Measurements from ENCODE around the gene SLC16A8.
A peak's percentile ranks its signal among the peaks of the same experiment; 100 is the strongest.

Gene SLC16A8

GRCh38 chr22:38114484-38115398, 30.8 kb upstream of the SLC16A8 start:
- no peak overlapping the region for H3K4me3 ChIP-seq (ENCODE audit: low read depth, low read length)
- H3K4me1 ChIP-seq (ENCODE audit: control insufficient read depth, insufficient read depth, low read length), result no peaks in the 10 kb centered on the region; the same call in 1 of the 2 replicates
- POLR2A ChIA-PET, result interaction anchor here (0.6 to 1.5 kb wide), 4 partner anchors 8 to 81 kb away, joined by 3 read pairs; no protein-coding TSS in a partner anchor
- CTCF ChIA-PET, result interaction anchor here (0.6 to 4.5 kb wide), 51 partner anchors 8 to 964 kb away, joined by 3 to 35 read pairs (median 4); partner anchors contain the start of gene PLA2G6
- H3K27ac ChIP-seq (ENCODE audit: extremely low read depth, low read depth, low read length), result no peak overlapping the region
- H3K36me3 ChIP-seq (ENCODE audit: control insufficient read depth in 2 of 2, insufficient read depth in 1 of 2, low read length in 2 of 2), result peaks cover 0 to 13% of the 10 kb centered on the region in 2 experiments; a peak in 1 of 3 replicates
- H3K9me3 ChIP-seq (ENCODE audit: control insufficient read depth, insufficient read depth, low read depth, low read length), result no peaks in the 10 kb centered on the region
- TF ChIP-seq KLF16 (tag by site-specific recombination; IDR thresholded peaks at IDR 0.05), result no peak
- no peak for TF ChIP-seq ZNF426 (tag by site-specific recombination; IDR thresholded peaks at IDR 0.05)
- TF ChIP-seq SCRT2 (tag by site-specific recombination; IDR thresholded peaks at IDR 0.05), result no peak
- TF ChIP-seq REPIN1 (tag by site-specific recombination; IDR thresholded peaks at IDR 0.05; ENCODE audit: low read depth), result no peak
- 0 out of 2 replicates have a peak, but pooled peaks have one; percentile 40 for TF ChIP-seq ZSCAN30 (tag by site-specific recombination; IDR thresholded peaks at IDR 0.05)
- TF ChIP-seq CTCF (tag by site-specific recombination; IDR thresholded peaks at IDR 0.05), result peak; percentile 92
- no peak for TF ChIP-seq ZNF155 (tag by site-specific recombination; IDR thresholded peaks at IDR 0.05)
- TF ChIP-seq SP7 (tag by site-specific recombination; IDR thresholded peaks at IDR 0.05), result peak; percentile 22; the same call in 1 of the 2 replicates
- no peak for TF ChIP-seq ZNF558 (tag by site-specific recombination; IDR thresholded peaks at IDR 0.05)
- TF ChIP-seq PRDM1 (tag by site-specific recombination; IDR thresholded peaks at IDR 0.05), result no peak
- peak; percentile 98 for TF ChIP-seq ZNF2 (tag by site-specific recombination; IDR thresholded peaks at IDR 0.05)
- TF ChIP-seq ZBTB17 (tag by site-specific recombination; IDR thresholded peaks at IDR 0.05), result peak; percentile 32; the same call in 1 of the 2 replicates
- no peak for TF ChIP-seq ZNF214 (tag by site-specific recombination; IDR thresholded peaks at IDR 0.05; ENCODE audit: borderline replicate concordance)
- TF ChIP-seq ZSCAN5A (tag by site-specific recombination; IDR thresholded peaks at IDR 0.05), result no peak
- TF ChIP-seq, protein P1, sequence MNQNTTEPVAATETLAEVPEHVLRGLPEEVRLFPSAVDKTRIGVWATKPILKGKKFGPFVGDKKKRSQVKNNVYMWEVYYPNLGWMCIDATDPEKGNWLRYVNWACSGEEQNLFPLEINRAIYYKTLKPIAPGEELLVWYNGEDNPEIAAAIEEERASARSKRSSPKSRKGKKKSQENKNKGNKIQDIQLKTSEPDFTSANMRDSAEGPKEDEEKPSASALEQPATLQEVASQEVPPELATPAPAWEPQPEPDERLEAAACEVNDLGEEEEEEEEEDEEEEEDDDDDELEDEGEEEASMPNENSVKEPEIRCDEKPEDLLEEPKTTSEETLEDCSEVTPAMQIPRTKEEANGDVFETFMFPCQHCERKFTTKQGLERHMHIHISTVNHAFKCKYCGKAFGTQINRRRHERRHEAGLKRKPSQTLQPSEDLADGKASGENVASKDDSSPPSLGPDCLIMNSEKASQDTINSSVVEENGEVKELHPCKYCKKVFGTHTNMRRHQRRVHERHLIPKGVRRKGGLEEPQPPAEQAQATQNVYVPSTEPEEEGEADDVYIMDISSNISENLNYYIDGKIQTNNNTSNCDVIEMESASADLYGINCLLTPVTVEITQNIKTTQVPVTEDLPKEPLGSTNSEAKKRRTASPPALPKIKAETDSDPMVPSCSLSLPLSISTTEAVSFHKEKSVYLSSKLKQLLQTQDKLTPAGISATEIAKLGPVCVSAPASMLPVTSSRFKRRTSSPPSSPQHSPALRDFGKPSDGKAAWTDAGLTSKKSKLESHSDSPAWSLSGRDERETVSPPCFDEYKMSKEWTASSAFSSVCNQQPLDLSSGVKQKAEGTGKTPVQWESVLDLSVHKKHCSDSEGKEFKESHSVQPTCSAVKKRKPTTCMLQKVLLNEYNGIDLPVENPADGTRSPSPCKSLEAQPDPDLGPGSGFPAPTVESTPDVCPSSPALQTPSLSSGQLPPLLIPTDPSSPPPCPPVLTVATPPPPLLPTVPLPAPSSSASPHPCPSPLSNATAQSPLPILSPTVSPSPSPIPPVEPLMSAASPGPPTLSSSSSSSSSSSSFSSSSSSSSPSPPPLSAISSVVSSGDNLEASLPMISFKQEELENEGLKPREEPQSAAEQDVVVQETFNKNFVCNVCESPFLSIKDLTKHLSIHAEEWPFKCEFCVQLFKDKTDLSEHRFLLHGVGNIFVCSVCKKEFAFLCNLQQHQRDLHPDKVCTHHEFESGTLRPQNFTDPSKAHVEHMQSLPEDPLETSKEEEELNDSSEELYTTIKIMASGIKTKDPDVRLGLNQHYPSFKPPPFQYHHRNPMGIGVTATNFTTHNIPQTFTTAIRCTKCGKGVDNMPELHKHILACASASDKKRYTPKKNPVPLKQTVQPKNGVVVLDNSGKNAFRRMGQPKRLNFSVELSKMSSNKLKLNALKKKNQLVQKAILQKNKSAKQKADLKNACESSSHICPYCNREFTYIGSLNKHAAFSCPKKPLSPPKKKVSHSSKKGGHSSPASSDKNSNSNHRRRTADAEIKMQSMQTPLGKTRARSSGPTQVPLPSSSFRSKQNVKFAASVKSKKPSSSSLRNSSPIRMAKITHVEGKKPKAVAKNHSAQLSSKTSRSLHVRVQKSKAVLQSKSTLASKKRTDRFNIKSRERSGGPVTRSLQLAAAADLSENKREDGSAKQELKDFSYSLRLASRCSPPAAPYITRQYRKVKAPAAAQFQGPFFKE (tag by site-specific recombination; IDR thresholded peaks at IDR 0.05; ENCODE audit: borderline replicate concordance), result no peak
- TF ChIP-seq ZNF837 (tag by site-specific recombination; IDR thresholded peaks at IDR 0.05), result no peak
- TF ChIP-seq ZBTB20 (tag by site-specific recombination; IDR thresholded peaks at IDR 0.05), result peak; percentile 39; the same call in 1 of the 2 replicates
- TF ChIP-seq ZNF132 (tag by site-specific recombination; IDR thresholded peaks at IDR 0.05; ENCODE audit: borderline replicate concordance), result no peak
- no peak for TF ChIP-seq ZNF391 (tag by site-specific recombination; IDR thresholded peaks at IDR 0.05; ENCODE audit: borderline replicate concordance, low read depth)
- no peak for TF ChIP-seq ZNF292 (tag by site-specific recombination; IDR thresholded peaks at IDR 0.05; ENCODE audit: borderline replicate concordance, low read depth)
- TF ChIP-seq, protein P2, sequence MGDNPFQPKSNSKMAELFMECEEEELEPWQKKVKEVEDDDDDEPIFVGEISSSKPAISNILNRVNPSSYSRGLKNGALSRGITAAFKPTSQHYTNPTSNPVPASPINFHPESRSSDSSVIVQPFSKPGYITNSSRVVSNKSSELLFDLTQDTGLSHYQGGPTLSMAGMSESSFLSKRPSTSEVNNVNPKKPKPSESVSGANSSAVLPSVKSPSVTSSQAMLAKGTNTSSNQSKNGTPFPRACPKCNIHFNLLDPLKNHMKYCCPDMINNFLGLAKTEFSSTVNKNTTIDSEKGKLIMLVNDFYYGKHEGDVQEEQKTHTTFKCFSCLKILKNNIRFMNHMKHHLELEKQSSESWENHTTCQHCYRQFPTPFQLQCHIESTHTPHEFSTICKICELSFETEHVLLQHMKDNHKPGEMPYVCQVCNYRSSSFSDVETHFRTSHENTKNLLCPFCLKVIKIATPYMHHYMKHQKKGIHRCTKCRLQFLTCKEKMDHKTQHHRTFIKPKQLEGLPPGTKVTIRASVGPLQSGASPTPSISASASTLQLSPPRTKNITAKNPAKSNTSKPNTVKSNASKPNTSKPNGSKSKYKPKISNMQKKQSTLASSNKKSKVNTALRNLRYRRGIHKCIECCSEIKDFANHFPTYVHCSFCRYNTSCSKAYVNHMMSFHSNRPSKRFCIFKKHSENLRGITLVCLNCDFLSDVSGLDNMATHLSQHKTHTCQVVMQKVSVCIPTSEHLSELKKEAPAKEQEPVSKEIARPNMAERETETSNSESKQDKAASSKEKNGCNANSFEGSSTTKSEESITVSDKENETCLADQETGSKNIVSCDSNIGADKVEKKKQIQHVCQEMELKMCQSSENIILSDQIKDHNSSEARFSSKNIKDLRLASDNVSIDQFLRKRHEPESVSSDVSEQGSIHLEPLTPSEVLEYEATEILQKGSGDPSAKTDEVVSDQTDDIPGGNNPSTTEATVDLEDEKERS (tag by site-specific recombination; IDR thresholded peaks at IDR 0.05), result no peak
- TF ChIP-seq ZNF830 (tag by site-specific recombination; IDR thresholded peaks at IDR 0.05; ENCODE audit: low read depth), result no peak
- no peak for TF ChIP-seq ZNF157 (tag by site-specific recombination; IDR thresholded peaks at IDR 0.05)

Measured in HEK293 (cell line).